Neural progenitor cell (in vitro differentiated cells): ENCODE measurements around the gene GSTM5. TPM values are rescaled to one million over a fixed set of nuclear protein-coding genes. Genes with fewer than 3 reads are reported as not detected.

Experiments
- DNase-seq: peaks from one replicate; pipeline ENCODE4 v3.0.0-alpha.2; 2016; ENCODE audit warnings: low spot score
- H2AFZ ChIP-seq: fragments of 200-600 bp; sonication (generic); replicated peaks from 2 replicates; pipeline ENCODE4 v1.6.1; 2016; ENCODE audit warnings: antibody characterized with exemption
- H3F3A ChIP-seq: fragments of 200-600 bp; sonication (generic); 2 replicates; pipeline ENCODE4 v1.6.1; 2016; ENCODE audit warnings: antibody characterized with exemption, low read depth
- H3K27ac ChIP-seq: fragments of 200-600 bp; sonication (generic); 2 replicates; pipeline ENCODE4 v1.5.1; 2016; ENCODE audit warnings: mild to moderate bottlenecking
- H3K27me3 ChIP-seq: fragments of 200-600 bp; sonication (generic); 2 replicates; pipeline ENCODE4 v1.6.1; 2016; ENCODE audit warnings: mild to moderate bottlenecking, moderate library complexity
- H3K36me3 ChIP-seq: fragments of 200-600 bp; sonication (generic); 2 replicates; pipeline ENCODE4 v1.5.1; 2016
- H3K4me1 ChIP-seq: fragments of 200-600 bp; sonication (generic); 2 replicates; pipeline ENCODE4 v1.6.1; 2016; ENCODE audit warnings: mixed run types
- H3K4me2 ChIP-seq: fragments of 200-600 bp; sonication (generic); 2 replicates; pipeline ENCODE4 v1.6.1; 2016
- H3K4me3 ChIP-seq: fragments of 200-600 bp; sonication (generic); 2 replicates; pipeline ENCODE4 v1.5.1; 2016
- H3K79me2 ChIP-seq: fragments of 200-600 bp; sonication (generic); 2 replicates; pipeline ENCODE4 v1.6.1; 2016; ENCODE audit warnings: low read depth
- H3K9ac ChIP-seq: fragments of 200-600 bp; sonication (generic); 2 replicates; pipeline ENCODE4 v1.6.1; 2016
- H3K9me3 ChIP-seq: fragments of 200-600 bp; sonication (generic); 2 replicates; pipeline ENCODE4 v1.5.1; 2016; ENCODE audit warnings: low read depth
- H4K20me1 ChIP-seq: fragments of 200-600 bp; sonication (generic); 2 replicates; pipeline ENCODE4 v1.6.1; 2016; ENCODE audit warnings: low read depth
- H3K27ac Mint-ChIP-seq: 3 replicates; pipeline ENCODE4 v1.8.0; 2021; ENCODE audit warnings: mixed read lengths
- H3K27me3 Mint-ChIP-seq: 2 replicates; pipeline ENCODE4 v1.8.0; 2022; ENCODE audit warnings: low read depth, mild to moderate bottlenecking, inconsistent platforms, moderate library complexity, mixed read lengths; ENCODE audit not compliant: insufficient read depth
- H3K36me3 Mint-ChIP-seq: 3 replicates; pipeline ENCODE4 v1.8.0; 2021; ENCODE audit warnings: mixed read lengths
- H3K4me1 Mint-ChIP-seq: 3 replicates; pipeline ENCODE4 v1.8.0; 2021; ENCODE audit warnings: mixed read lengths
- H3K4me3 Mint-ChIP-seq: 3 replicates; pipeline ENCODE4 v1.8.0; 2021; ENCODE audit warnings: mild to moderate bottlenecking, moderate library complexity, mixed read lengths
- H3K9me3 Mint-ChIP-seq: 3 replicates; pipeline ENCODE4 v1.8.0; 2020; ENCODE audit warnings: mixed read lengths
- CTCF ChIP-seq: fragments of 200-600 bp; sonication (generic); IDR thresholded peaks from 2 replicates; pipeline ENCODE4 v1.5.1; 2017; ENCODE audit warnings: antibody characterized with exemption, mild to moderate bottlenecking
- EZH2 ChIP-seq: fragments of 200-600 bp; sonication (generic); IDR thresholded peaks from 2 replicates; pipeline ENCODE4 v1.6.1; 2017; ENCODE audit warnings: antibody characterized with exemption, mild to moderate bottlenecking, moderate library complexity
- EZH2phosphoT487 ChIP-seq: fragments of 200-600 bp; sonication (generic); IDR thresholded peaks from 2 replicates; pipeline ENCODE4 v1.6.1; 2017; ENCODE audit warnings: antibody characterized with exemption
- total RNA-seq: library from RNA; depleted of rRNA; stranded (reverse); fragments of >200 nt; gene quantifications from 2 replicates; pipeline ENCODE4 v1.2.3, GENCODE V29; 2015; ENCODE audit warnings: low replicate concordance

The GSTM5 gene
- total RNA-seq, 1 donor from 2014 or later: not detected

- Mint-ChIP-seq H3K9me3 (peaks cover 2% of the 10 kb centered on the region), H3K27me3 (peaks cover 6% of the 10 kb centered on the region), H3K36me3 (peaks cover 17% of the 10 kb centered on the region), H3K4me1 (peaks cover 40% of the 10 kb centered on the region), H3K4me3 (no peak overlapping the region), H3K27ac (peak overlapping the region; percentile 11)
- H3K9me3 ChIP-seq: no peaks in the 10 kb centered on the region
- no peak for TF ChIP-seq EZH2phosphoT487
- no peak for TF ChIP-seq CTCF
- TF ChIP-seq EZH2: no peak
- no peaks in the 10 kb centered on the region for H3K27me3 ChIP-seq
- no peaks in the 10 kb centered on the region for H3K4me1 ChIP-seq
- H3K4me2 ChIP-seq: no peak overlapping the region
- H3K9ac ChIP-seq: no peak overlapping the region
- no peak overlapping the region for H3K27ac ChIP-seq
- no peak overlapping the region for H2AFZ ChIP-seq
- H4K20me1 ChIP-seq: no peaks in the 10 kb centered on the region
- no peaks in the 10 kb centered on the region for H3K79me2 ChIP-seq
- H3F3A ChIP-seq: no peaks in the 10 kb centered on the region
- no peaks in the 10 kb centered on the region for H3K36me3 ChIP-seq
- no peak for DNase-seq
- H3K4me3 ChIP-seq: no peak overlapping the region
These were observed 20.4 kb downstream of the GSTM5 start for GRCh38 chr1:109732390-109732881.

GRCh38 chr1:109733236-109733870, 21.3 kb downstream of the GSTM5 start:
- no peak for TF ChIP-seq EZH2phosphoT487
- no peak for TF ChIP-seq CTCF
- no peak for TF ChIP-seq EZH2
- peaks cover 40% of the 10 kb centered on the region for H3K4me1 Mint-ChIP-seq
- no peaks in the 10 kb centered on the region for H3K9me3 ChIP-seq
- H3K4me1 ChIP-seq: no peaks in the 10 kb centered on the region
- no peak overlapping the region for H3K27ac Mint-ChIP-seq
- H3K4me2 ChIP-seq: no peak overlapping the region
- no peak overlapping the region for H3K9ac ChIP-seq
- DNase-seq: no peak
- no peaks in the 10 kb centered on the region for H3K36me3 ChIP-seq
- H3K4me3 ChIP-seq: no peak overlapping the region
- H3K27me3 Mint-ChIP-seq: peaks cover 6% of the 10 kb centered on the region
- no peak overlapping the region for H3K27ac ChIP-seq
- H2AFZ ChIP-seq: no peak overlapping the region
- no peak overlapping the region for H3K4me3 Mint-ChIP-seq
- H3K27me3 ChIP-seq: peaks cover 9% of the 10 kb centered on the region
- H3F3A ChIP-seq: no peaks in the 10 kb centered on the region
- H3K79me2 ChIP-seq: no peaks in the 10 kb centered on the region
- no peaks in the 10 kb centered on the region for H4K20me1 ChIP-seq
- peaks cover 26% of the 10 kb centered on the region for H3K36me3 Mint-ChIP-seq
- peaks cover 2% of the 10 kb centered on the region for H3K9me3 Mint-ChIP-seq

GRCh38 chr1:109739738-109740614, 27.9 kb downstream of the GSTM5 start:
- peaks cover 17% of the 10 kb centered on the region for H3K4me1 Mint-ChIP-seq
- Histone ChIP-seq H3K4me3 (peak overlapping the region; percentile 60), H3K36me3 (no peaks in the 10 kb centered on the region), H2AFZ (peak overlapping the region; percentile 89), H3K4me1 (peaks cover 6% of the 10 kb centered on the region), H3K27me3 (peaks cover 48% of the 10 kb centered on the region), H3K9me3 (no peaks in the 10 kb centered on the region), H3F3A (peaks cover 10% of the 10 kb centered on the region), H3K79me2 (no peaks in the 10 kb centered on the region), H3K9ac (no peak overlapping the region), H3K4me2 (peak overlapping the region; percentile 98), H3K27ac (no peak overlapping the region), H4K20me1 (no peaks in the 10 kb centered on the region)
- TF ChIP-seq EZH2phosphoT487 (no peak), CTCF (no peak), EZH2 (peak; percentile 31)
- H3K27me3 Mint-ChIP-seq: peaks cover 5% of the 10 kb centered on the region
- H3K9me3 Mint-ChIP-seq: no peaks in the 10 kb centered on the region
- H3K27ac Mint-ChIP-seq: no peak overlapping the region
- H3K4me3 Mint-ChIP-seq: peak overlapping the region; percentile 79
- peak; percentile 89 for DNase-seq
- H3K36me3 Mint-ChIP-seq: peaks cover 21% of the 10 kb centered on the region
